ELR (cell line): ENCODE results near the gene DNAJC7.
"Not testable (repeated sequence)": the region's sequence is repeated elsewhere in the genome, so short reads cannot be mapped to it uniquely, and the experiment has no call there.

Source experiments
- DNase-seq: peaks from one replicate; pipeline ENCODE4 v3.0.0-alpha.2; 2015; ENCODE audit warnings: low read depth

The DNAJC7 gene

DNA sequence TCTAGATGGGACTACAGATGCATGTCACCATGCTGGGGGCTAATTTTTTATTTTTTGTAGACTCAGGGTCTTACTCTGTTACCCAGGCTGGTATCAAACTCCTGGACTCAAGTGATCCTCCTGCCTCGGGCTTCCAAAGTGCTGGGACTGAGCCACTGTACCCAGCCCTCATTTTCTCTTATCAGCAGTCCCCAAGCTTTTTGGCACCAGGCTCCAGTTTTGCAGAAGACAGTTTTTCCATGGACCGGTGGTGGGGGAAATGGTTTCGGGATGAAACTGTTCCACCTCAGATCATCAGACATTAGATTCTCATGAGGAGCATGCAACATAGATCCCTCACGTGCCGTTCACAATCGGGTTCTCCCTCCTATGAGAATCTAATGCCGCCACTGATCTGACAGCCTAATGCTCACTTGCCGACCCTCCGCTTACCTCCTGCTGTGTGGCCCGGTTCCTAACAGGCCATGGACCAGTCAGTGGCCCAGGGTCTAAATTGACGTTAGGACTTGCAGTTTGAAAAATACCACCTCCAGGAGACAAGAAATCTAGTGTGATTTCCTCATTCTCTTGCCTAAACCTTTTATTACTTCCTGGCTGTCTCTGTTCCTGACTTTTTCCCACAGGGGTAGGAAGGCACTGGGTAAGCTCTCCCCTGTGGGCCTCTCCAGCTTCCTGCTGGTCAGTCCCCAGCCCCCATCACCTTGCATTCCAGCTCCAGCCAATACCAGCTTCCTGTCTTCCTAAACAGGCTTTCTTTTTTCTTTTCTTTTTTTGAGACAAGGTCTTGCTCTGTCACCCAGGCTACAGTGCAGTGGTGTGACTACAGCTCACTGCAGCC lies 60.0 kb downstream of the DNAJC7 start:
- DNase-seq = peak; percentile 55

GRCh38 chr17:41956522-41956921 lies 60.7 kb downstream of the DNAJC7 start:
- DNase-seq = no peak

GRCh38 chr17:41948762-41949460 lies 68.3 kb downstream of the DNAJC7 start:
- no peak for DNase-seq

DNA sequence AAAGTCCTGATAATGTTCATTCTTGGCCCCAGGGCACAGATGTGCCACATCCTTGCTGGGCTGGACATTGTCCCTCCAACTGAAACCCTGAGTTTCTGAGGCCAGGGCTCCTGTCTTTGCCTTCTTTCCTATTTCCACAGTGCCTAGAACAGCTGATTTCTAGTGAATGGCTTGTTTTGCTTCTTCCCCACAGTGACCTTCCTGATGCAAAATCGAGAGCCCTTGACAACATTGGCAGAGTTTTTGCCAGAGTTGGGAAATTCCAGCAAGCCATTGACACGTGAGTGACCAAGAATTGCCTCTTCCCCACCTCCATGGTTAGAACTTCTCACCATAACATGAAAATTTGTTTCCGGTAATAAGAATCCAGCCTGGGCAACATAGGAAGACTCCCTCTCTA lies 72.3 kb downstream of the DNAJC7 start:
- no peak for DNase-seq

DNA sequence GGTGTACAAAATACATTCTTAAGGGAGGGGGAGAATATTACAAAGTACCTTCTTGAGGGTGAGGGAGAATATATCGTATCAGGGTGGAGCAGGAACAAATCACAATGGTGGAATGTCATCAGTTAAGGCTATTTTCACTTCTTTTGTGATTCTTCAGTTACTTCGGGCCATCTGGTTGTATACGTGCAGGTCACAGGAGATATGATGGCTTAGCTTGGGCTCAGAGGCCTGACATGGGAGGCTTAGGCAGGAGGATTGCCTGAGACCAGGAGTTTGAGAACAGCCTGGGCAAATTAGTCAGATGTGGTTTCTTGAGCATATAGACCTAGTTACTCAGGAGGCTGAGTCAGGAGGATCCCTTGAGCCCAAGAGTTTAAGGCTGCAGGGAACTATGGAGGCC lies 73.7 kb downstream of the DNAJC7 start:
- DNase-seq = peak; percentile 36

DNA sequence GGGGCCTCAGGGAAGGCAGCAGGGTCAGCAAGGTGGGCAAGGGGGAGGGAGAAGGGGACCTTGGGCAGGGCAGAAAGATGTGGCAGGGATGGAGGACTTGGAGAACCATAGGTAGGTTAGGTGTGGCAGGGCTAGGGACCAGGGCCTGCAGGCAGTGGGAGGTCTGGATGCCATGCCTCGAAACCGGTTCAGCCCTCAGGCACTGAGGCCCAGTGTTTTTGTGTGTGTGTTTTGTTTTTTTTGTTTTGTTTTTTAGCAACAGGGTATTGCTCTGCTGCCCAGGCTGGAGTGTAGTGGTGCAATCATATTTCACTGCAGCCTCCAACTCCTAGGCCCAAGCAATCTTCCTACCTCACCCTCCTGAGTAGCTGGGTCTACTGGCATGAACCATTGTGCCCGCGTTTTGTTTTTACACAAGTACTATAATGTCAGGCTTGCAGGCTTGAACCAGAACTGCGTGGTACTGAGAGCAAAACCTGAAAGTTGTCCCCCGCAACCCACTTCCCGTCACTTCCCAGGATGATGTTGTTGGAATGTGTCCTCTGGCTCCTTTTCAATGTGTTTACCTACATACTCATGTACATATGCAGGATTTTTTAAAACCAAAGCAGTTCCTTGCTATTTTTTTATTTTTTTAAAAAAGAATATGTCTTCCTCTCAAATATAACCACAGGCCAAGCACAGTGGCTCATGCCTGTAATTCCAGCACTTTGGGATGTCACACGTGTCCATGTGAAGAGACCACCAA lies 74.4 kb downstream of the DNAJC7 start:
- no peak for DNase-seq

DNA sequence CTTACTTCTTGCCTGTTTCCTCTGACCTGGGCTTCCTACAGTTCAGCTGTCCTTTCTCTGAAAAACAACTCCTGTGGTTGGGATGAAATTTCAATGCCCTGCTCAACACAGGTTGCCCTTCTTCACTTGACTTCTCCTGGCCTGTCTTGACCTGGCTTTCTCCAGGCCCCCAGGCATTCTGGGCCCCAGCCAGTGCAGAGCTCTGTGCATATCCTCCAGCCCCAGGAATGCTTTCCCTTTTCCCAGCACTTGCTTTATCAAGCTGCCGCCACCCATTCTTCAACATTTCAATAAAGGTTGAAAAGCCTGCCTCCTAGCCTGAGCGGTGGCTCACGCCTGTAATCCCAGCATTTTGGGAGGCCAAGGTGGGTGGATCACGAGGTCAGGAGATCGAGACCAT lies 76.1 kb downstream of the DNAJC7 start:
- DNase-seq = no peak

DNA sequence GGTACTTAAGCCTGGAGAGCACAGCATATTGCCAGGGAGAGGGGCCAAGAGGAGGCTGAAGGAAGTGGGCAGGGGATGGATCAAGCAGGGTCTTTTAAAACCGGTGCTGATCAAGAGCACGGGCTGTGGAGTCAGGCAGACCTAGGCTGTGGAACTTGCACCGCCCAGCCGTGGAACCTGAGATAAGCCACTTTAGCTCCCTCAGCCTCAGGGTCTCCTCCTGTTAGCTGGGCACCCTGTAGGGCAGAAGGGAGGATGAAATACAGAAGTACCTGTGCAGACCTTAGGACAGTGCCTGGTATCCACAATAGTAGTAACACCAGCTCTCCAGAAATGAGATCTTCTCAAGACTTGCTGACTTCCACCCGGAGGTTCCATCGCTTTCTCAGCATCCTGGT lies 77.5 kb downstream of the DNAJC7 start:
- no peak for DNase-seq

- DNase-seq = no peak
Observed at GRCh38 chr17:41939044-41939692, 78.1 kb downstream of the DNAJC7 start.

- DNase-seq = no peak
Observed at GRCh38 chr17:41937970-41938954, 79.0 kb downstream of the DNAJC7 start.

DNA sequence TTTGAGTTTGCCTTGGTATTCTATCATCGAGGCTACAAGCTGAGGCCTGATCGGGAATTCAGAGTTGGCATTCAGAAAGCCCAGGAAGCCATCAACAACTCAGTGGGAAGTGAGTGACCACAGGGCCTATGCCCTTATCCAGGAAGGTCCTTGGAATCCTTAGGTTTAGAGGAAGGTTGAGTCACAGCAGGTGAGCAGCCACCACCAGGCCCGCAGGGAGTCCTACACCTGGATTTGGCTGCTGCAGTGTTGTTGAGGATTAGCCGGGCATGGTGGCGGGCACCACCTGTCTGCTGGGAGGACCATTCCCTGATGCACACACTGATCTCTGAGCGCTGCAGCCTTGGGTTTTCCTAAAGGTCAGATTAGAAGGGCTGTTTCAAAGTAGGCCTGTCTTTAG lies 81.6 kb downstream of the DNAJC7 start:
- DNase-seq = no peak

DNA sequence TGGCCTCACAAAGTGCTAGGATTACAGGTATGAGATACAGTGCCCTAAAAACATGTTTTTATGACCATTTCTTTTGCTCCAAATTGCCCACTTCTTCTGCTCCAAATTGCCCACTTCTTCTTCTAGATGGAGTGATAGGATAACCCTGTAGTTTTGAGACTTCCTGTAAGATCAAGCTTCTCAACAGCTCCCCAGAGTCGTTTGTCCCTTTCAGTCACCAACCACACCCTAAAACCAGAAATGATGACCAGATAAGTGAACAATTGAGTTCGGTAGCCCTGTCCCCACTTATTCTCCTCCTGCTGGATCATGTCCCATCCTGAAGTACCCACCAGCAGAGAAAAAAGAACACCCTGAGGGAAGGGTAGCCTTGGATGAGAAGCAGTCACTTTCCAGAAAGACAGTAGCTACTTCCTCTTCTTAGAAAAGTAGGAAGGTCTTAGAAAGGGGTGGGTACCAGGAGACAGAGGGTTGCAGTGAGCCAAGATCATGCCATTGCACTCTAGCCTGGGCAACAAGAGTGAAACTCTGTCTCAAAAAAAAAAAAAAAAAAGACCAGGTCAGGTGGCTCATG lies 84.3 kb downstream of the DNAJC7 start:
- DNase-seq = no peak

- DNase-seq = not testable (repeated sequence)
Observed at GRCh38 chr17:41931715-41932114, 85.5 kb downstream of the DNAJC7 start.

DNA sequence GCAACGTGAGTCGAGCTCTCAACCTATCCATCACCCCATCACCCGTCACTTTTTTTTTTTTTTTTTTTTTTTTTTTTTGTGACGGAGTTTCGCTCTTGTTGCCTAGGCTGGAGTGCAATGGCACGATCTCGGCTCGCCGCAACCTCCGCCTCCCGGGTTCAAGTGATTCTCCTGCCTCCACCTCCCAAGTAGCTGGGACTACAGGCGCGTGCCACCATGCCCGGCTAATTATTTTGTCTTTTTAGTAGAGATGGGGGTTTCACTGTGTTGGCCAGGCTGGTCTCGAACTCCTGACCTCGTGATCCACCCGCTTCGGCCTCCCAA lies 86.4 kb downstream of the DNAJC7 start:
- not testable (repeated sequence) for DNase-seq

- peak; percentile 99 for DNase-seq
Observed at GRCh38 chr17:41930009-41930832, 87.0 kb downstream of the DNAJC7 start, which contains the start of gene ODAD4. Gene ODAD4 (plus strand): TSS chr17:41930617. CDS start chr17:41930724, 107 bp downstream.

- no peak for DNase-seq
Observed at GRCh38 chr17:41928693-41929251, 88.5 kb downstream of the DNAJC7 start.
